ACHN (cell line): Measurements from ENCODE around the gene ARHGAP25.

ENCODE experiments used
- DNase-seq: peaks from one replicate; pipeline ENCODE4 v3.0.0-alpha.2; 2015
- in situ Hi-C: cut with HindIII; loops from 2 replicates; pipeline ENCODE4 v1.10.0; 2017; ENCODE audit warnings: low sequenced_read_pairs, low pct_ligation_motif_present, low pct_unique_long_range_greater_than_20kb

The ARHGAP25 gene

GRCh38 chr2:68756178-68756577 is 21.6 kb downstream of the ARHGAP25 start:
- in situ Hi-C loops, result no loop called here

DNA sequence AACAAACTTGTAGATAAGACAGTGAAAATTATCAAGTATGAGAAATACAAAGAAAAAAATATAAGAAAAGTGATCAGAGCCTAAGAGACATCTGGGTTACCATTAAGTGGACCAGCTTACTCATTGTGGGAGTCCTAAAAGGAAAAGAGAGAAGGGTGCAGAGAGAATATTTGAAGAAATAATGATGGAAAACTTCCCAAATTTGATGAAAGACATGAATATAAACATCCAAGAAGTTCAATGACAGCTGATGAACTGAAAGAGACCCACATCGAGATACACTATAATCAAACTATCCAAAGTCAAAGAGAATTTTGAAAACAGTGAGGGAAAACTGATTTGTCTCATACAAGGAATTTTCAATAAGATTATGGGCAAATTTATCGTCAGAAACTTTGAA is 22.5 kb downstream of the ARHGAP25 start:
- no peak for DNase-seq
- in situ Hi-C loops, result no loop called here

More at GRCh38 chr2:68756178-68756577, 21.6 kb downstream of the ARHGAP25 start:
- DNase-seq, result no peak

- DNase-seq, result no peak
- in situ Hi-C loops, result no loop called here
Measured at GRCh38 chr2:68762100-68762499, 27.5 kb downstream of the ARHGAP25 start.

GRCh38 chr2:68762665-68763064 is 28.1 kb downstream of the ARHGAP25 start:
- in situ Hi-C loops, result no loop called here
- DNase-seq, result no peak

DNA sequence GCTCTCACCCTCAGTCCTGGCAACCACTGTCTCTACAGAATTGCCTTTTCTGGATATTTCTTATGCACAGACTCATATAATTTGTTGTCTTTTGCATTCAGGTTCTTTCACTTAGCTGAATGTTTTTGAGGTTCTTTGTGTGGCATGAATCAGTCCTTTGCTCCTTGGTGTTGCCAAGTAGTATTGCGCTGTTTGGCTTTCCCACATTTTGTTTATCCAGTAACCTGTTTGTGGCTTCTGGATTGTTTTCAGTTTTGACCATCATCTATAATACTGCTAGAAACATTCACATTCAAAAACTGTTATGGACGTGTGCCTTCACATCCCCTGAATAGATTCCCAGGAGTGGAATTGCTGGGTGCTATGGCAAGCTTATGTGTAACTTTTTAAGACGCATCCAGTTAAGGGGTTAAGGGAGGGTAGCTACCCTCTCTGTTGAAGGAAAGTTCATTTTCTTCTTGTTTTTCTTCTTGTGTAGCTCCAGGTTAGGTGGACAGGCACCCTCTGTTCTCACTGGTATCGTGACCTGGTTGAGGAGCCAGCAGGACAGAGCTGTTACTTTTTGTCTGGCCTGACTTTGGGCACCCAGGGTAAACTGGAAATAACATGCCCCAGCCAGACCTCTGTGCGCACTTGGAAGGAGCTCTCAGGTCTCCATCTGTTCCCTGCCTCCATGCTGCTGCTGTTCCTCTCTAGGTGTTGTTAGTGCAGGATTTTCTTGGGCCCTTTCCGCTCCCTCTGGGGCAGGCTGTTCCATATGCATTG is 29.6 kb downstream of the ARHGAP25 start:
- in situ Hi-C loops, result no loop called here
- no peak for DNase-seq

DNA sequence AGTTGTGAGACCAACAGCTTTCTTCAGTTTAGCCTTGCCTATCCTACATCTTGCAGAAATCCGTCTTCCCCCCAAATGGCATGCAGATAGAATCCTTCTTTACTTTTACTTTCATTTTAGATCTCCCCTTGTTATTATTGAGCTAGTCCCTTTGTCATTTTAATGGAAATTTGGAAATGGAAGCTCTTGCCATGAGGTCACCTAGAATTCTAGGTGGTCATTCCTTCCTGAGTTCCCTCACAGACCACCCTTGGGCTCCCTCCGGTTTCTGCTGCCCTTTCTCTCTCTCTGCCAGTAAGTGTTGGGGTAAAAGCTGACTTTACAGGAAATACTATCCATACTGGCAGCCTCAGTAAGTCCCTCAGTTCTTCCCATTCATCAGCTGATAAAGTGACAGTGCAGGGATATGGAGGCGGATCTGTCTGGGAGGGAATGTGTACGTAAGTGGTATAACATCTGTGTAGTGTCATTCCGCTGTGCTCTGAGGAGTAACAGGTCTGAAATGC is 30.2 kb downstream of the ARHGAP25 start:
- DNase-seq, result no peak
- in situ Hi-C loops, result no loop called here

GRCh38 chr2:68765739-68766375 is 31.2 kb downstream of the ARHGAP25 start:
- in situ Hi-C loops, result no loop called here
- DNase-seq, result no peak

GRCh38 chr2:68766376-68766845 is 31.8 kb downstream of the ARHGAP25 start:
- DNase-seq, result no peak
- in situ Hi-C loops, result no loop called here

- in situ Hi-C loops, result no loop called here
- no peak for DNase-seq
Measured at GRCh38 chr2:68767031-68767961, 32.7 kb downstream of the ARHGAP25 start.

DNA sequence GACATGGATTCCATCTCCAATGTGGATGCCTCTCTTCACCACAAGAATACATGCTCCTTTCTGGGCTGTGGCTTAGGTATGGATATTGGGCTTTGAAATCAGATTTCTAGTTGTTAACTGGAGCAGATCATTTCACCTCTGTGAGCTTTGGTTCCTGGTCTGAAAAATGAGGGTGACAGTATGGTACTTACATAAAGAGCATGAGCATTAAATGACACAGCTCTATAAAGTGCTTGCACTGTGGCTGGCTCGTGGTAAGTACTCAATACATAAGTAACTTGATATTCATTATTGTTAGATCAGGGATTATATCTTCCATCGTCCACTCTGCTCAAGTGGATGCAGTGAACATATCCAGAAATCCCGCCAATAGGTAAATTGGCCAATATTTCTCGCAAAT is 33.4 kb downstream of the ARHGAP25 start:
- DNase-seq, result no peak
- in situ Hi-C loops, result no loop called here

DNA sequence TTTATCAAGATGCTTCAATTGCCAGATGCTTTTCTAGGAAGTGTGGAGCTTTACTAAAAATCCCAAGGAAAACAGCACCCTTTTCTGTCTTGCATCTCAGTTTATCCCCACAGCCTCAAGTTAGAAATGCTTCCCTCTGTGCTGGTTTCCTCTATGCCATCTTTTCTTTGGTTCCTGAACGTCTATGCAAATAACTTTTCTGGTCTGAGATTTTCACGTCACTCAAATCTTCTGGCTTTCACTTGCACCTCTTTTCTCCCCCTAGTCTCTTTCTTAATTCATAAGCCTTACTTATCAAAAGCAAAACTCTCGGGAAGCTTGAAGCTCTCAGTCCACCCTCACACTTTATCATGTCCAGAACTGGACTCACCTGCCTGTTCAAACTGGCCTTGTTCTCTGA is 33.9 kb downstream of the ARHGAP25 start:
- no peak for DNase-seq
- in situ Hi-C loops, result no loop called here

GRCh38 chr2:68768951-68769350 is 34.3 kb downstream of the ARHGAP25 start:
- no peak for DNase-seq
- in situ Hi-C loops, result no loop called here

GRCh38 chr2:68769586-68770270 is 35.1 kb downstream of the ARHGAP25 start:
- in situ Hi-C loops, result no loop called here

DNA sequence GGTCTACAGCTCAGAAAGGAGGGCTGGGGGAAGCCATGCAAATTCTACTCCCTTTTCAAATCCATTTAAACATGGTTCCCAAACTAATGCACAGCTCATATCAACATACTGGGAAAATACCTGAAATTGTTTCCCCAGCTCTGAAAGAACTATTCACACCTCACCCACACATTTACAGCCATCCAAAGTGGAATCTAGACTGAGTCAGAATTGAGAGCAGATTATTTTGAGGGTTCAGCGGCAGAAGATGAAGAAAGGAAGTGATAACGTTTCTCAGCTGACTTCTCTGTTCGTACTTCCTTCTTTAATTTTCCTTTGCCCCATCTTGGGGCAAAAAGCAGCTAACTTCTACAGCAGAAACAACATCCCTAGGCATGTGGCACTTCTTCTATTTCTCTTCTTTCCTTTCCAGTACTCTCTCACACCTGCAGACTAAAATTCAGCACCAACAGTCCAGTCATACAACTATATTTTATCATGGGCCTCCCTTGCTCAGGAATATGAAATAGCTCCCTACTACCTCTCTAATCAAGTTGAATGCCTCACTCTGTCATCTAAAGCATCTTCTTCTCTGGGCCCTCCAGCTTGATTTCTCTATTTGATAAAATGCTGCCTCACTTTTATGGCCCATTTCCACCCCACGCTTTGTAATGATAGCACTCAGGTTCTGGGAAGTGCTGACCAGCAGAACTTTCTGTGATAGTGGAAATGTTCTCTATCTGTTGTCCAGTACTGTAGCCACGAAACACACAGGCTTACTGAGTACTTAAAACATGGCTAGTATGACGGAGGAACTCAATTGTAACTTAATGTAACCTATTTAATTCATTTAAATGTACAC is 35.9 kb downstream of the ARHGAP25 start:
- DNase-seq, result no peak
- in situ Hi-C loops, result no loop called here

More at GRCh38 chr2:68769586-68770270, 35.1 kb downstream of the ARHGAP25 start:
- DNase-seq, result no peak

DNA sequence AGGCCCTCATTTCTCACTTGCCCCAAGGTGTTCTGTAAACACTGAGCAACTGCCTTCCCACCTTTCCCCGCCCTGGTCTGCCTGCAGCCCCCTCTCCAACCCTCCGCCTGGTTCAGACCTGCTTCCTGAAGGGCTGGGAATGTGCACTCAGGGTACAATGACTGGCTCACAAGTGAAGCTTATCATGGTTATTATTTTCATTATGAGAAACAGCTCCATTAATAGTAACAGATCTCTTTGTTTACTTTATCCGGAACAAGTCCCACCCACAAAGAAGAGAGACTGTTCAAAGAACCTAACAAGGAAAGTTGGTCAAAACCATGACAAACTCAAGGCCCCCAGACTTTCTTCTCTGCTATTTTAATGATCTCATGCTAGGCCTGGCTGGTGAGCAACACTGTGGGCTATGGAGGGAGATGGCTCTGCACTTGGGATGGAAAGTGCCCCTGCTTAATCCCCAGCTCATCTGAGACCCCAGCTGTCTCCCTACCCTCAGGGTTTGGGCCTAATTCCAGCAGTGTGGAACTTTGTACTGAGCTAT is 36.7 kb downstream of the ARHGAP25 start:
- in situ Hi-C loops, result no loop called here
- no peak for DNase-seq

GRCh38 chr2:68772109-68772508 is 37.5 kb downstream of the ARHGAP25 start:
- no peak for DNase-seq
- in situ Hi-C loops, result no loop called here

DNA sequence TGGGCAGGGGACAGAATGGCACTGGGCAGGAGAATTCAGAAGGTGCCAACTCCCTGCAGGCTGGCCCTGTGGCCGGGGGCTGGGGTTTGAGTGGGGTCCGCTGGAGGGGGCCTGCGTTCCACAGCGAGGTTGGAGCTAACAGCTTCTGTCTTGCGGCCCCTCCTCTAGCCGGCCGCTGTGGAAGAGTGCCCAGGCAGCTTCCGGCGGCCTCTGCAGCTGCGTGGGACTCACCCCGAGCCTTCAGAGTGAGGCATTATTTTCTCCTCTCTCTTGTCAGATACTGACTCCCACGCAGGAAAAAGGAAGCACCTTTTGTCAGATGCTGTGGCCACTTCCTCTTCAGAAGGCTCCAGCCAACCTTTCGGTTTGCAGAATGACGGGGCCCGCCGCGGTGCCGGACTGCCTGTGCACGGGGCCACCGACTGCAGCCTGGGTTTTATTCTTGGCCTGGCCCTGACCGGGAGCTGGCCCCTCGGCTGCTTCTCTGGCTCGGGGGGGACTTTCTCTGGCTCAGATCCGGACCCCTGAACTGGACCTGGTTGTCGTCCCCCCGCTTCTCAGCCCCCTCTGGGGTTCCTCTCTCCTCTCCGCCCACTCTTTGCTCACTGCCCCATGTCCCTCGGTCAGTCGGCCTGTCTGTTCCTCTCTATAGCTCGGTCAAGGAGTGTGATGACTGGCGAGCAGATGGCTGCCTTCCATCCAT is 40.1 kb downstream of the ARHGAP25 start:
- in situ Hi-C loops, result no loop called here
- DNase-seq, result no peak
